ENCODE results near the gene SDSL.

SDSL gene

GRCh38 chr12:113468365-113469223 is 46.4 kb downstream of the SDSL start:
- no peak for DNase-seq (ENCODE audit: low spot score)

GRCh38 chr12:113469224-113469948 is 47.2 kb downstream of the SDSL start:
- no peak for DNase-seq (ENCODE audit: low spot score)

DNA sequence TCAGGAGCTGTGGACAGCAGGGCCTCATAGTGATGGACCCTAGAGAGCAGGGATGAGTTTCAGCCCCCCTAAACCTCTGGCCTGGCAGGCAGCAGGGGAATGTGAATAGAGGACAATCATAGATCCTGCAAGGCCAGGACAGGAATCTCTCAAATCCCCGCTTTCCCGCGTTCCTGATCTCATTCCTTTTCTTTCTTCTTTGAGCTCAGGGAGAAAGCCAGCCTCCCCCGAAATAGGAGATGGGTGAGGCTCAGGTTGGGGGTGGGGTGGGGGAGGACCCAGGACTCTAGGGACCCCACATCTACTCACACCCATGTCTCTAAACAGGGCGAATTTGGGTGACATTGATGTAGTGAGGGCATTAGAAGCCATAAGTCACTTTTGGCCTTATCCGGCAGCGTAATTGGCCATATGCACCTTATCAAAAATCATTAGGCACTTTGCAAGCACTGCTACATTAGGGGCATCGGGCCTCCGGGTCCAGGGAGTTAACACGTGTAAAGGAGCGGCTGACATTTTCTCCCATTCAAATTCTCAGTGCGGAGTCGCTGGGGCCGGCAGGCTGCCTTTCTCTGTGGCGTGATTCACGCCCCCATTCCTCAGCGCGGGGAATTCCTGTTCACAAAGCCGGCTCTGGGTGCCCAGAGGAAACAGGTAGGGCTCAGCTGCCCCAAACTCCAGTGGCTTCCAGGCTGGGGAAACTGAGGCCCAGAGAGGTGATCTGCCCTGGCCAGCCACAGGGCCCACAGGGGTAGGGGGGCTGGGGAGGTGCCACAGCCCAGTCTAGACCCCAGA is 48.0 kb downstream of the SDSL start:
- no peak for DNase-seq (ENCODE audit: low spot score)

DNA sequence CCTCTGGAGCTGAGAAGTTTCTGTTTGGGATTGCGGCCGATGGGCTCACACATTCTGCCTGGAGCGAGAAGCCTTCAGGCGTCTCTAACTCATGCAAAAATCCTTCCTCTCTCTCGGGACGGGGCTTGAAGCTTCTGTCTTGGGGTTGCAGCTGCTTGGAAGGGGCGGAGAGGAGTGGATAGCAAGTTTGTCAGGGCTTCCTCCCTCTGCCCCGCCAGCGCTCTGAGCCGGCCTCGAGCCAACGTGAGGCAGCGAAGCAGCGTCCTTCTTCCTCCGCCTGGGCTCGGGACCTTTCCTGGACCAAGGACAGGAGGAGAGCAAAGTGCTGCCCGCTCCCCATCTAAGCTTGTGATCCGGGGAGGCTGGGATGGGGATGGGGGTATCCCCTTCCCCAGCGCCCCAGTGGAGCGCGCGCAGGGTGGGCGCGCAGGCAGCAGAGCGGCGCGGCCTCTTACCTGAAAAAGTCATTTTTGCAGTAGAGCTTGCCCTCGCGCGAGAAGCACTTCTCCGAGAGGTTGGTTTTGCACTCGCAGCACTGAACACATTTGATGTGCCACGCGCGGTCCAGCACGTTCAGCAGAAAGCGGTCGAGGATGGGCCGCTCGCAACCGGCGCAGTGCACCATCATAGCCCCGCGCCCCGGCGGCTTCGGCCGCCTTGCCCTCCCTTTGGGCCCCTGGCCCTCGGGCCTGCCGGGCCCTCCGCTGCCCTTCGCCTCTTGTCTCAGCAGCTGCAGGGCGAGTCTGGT is 48.9 kb downstream of the SDSL start:
- no peak for DNase-seq (ENCODE audit: low spot score)

GRCh38 chr12:113471619-113472171 is 49.5 kb downstream of the SDSL start, which contains the start of gene LHX5:
LHX5 (minus strand) TSS chr12:113471871; CDS start chr12:113471498, 373 bp downstream.
- no peak for DNase-seq (ENCODE audit: low spot score)

DNA sequence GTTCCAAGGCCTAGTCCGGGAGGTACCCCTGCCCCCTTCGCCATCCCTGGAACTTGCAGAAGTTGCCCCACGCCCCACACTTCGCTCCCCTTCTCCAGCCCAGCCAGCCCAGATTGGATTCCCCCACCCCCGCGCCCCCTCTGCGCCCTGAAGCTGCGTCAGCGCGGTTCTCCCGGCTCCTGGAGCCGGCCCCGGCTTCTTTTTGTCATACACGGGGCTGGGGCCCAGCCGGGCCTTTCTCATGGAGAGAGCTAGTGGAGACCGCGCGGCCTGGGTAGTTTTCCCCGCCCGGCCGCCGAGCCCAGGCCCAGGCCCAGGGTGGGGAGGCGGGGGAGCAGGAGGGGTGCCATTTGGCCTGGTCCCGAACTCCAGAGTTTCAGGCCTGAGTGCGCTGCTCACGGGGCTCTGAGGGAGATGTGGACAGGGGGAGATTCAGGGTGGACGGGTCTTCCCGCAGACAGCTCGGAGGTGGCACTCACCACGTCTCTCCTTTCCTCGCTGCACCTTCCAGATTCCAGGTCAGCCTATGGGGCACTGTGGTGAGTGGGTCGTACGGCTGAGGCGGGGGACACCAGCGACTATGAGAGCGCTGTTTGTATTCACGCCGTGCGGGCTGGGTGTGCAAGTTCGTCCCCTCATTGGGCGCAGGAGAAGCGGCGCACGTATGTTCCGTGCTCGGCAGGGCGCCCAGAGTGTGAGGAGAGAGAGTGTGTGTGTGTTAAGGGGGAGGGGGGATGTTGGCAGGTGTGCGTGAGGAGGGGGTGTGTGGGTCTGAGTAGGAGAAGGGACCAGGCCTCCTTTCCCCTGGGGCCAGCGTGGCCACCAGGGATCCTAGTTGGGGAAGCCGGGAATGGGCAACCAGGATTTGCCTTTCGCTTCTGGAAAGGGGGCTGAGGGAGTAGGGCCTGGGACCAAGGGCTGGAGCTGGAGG is 50.3 kb downstream of the SDSL start:
- DNase-seq (ENCODE audit: low spot score): no peak

GRCh38 chr12:113473400-113473799 is 51.2 kb downstream of the SDSL start:
- no peak for DNase-seq (ENCODE audit: low spot score)

- no peak for DNase-seq (ENCODE audit: low spot score)
Observed at GRCh38 chr12:113473942-113474341, 51.8 kb downstream of the SDSL start.

- no peak for DNase-seq (ENCODE audit: low spot score)
Observed at GRCh38 chr12:113474635-113475436, 52.7 kb downstream of the SDSL start.

DNA sequence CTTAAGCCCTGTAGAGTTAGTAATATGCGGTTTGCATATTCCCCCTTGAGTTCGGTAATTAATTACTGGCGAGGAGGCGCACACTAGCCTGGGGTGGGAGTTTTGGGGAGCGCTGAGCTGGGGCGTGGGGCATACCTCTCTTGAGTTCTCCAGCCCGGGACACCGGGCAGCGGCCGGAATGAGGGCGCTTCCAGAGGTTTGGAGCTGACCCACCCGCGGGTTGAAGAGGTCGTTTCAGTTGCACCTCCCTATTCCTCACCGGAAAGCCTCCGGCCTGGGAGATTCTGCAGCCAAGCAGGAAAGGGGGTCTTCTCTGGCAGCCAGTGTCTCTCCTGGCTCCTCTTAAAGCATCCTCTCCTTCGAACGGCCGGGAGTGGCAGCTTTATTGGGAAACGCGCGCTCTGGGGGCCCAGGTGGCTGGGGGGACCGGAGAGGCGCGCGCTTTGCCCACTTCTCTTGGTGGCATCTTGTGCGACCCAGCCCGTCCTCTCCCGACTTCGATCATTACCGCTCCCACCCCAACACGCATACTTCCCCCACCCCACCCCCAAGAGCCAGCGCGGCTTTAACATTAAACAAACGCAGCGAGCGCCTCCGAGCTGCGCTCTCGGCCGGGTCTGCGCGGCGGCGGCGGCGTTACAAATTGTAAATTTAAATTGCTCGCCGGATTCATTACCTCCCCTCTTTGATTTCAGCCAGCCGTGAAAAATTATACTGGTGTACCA is 53.4 kb downstream of the SDSL start:
- DNase-seq (ENCODE audit: low spot score): no peak

DNA sequence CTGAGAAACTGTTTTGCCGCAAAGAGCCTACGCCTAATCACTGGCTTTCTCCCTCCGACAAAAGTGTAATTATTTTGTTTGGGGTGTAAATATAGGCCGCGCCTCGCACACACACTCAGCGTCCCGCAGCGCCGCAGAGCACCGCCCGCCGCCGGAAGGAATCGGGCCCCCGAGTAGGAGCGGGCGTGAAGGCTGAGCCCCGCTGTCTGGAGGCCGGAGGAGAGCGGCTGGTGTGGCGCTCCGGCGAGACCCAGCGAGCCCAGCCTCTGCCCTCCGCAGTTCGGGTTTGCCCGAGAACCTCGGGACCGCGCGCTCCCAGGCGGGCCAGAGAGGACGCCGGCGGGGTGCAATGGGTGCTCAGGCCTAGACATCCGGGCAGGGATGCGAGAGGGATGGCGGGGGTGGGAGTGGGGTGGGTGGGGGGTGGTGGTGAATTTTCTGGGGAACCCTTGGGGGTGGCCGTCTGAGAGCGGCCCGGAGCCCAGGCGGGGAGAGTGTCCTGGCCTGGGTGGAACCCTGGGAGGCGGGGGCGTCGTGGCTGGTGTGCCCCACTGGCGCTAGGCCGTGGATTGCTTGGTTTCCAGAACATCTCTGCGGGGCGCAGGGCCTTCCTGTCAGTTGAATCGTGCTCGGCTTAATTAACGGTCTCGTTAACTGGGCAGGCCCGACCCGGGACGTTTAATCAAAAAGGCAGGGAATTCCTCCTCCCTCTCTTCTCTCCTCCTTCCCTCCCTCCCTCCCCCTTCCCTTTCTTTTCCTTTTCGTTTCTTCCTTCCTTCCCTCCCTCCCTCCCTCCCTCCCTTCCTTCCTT is 54.2 kb downstream of the SDSL start:
- no peak for DNase-seq (ENCODE audit: low spot score)

GRCh38 chr12:113477171-113477841 is 55.1 kb downstream of the SDSL start:
- no peak for DNase-seq (ENCODE audit: low spot score)

DNA sequence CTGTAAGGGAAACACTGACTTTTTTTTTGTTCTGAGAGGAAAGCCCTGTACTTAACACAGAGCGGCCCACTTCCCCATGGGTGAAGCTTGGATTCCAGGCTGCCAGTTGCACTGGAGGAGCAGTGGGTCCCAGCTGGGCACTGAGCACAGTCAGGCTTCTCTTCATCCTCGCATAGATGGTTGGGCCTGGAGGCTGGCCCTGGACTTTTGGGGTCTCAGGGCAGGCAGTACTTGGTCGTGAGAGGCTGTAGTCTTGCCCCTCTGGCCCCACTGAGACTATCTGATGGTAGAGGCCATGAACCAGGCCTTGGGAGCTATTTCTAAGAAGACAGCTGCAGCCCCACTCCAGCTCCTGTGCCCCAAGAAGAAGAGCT is 55.6 kb downstream of the SDSL start:
- no peak for DNase-seq (ENCODE audit: low spot score)

GRCh38 chr12:113478351-113479011 is 56.3 kb downstream of the SDSL start:
- DNase-seq (ENCODE audit: low spot score): no peak

DNA sequence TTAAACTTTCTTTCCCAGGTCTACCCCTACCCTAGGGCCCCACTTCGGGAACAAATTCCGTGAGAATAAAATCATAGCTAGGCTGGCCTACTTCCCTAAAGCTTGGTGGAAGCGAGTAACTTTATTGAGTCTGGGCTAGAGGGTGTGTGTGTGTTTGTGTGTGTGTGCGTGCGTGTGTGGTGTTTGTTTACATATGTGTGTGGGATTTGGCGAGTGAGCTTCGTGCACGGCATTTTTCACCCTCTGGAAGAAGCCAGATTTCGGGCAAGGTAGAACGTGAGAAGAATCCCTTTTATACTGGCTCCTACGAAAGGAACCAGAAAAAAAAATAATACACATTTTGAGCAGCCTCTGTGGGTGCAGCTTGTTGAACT is 57.0 kb downstream of the SDSL start:
- DNase-seq (ENCODE audit: low spot score): no peak

GRCh38 chr12:113479590-113480335 is 57.6 kb downstream of the SDSL start:
- DNase-seq (ENCODE audit: low spot score): peak; percentile 1

All from CD4-positive, alpha-beta T cell treated with Interleukin-2 at 100 ng/mL for 4 hours (primary cell).